ENCODE measurements around the gene OTUD5.
"Not testable (repeated sequence)": the region's sequence is repeated elsewhere in the genome, so short reads cannot be mapped to it uniquely, and the experiment has no call there.

Gene OTUD5

DNA sequence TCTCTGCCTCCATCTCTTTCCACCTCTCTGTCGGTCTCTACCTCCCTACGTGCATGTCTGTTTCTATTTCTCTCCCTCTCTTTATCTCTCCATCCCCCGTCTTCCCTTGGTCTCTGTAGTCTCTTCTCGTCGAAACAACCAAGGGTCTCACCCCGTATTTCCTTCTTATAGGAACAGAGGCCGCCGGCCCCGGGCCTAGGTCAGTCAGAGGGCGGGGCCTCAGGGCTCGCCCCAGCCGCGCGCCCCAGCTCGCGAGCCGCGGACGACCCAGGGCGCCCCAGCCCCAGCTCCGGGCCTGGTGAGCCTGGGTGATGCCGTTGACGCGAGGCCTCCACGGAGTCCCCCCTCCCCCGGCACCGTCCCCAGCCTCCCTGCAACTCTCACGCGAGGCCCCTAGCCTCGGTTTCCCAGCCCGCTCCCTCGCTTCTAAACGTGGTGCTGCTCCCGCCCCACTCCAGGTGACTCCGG lies 66.4 kb downstream of the OTUD5 start:
- H3K27me3 Mint-ChIP-seq, result no peaks in the 10 kb centered on the region
- peak overlapping the region; percentile 85 for H3K27ac Mint-ChIP-seq
- CTCF ChIA-PET, result interaction anchor here (1.0 to 1.9 kb wide), 6 partner anchors 16 to 243 kb away, joined by 3 to 8 read pairs (median 5); partner anchors contain the start of gene SLC35A2
- no peaks in the 10 kb centered on the region for H3K9me3 Mint-ChIP-seq
- H3K4me1 Mint-ChIP-seq, result peaks cover 28% of the 10 kb centered on the region
- peaks cover 9% of the 10 kb centered on the region for H3K36me3 Mint-ChIP-seq
- DNase-seq, result no peak
- peak overlapping the region; percentile 91 for H3K4me3 Mint-ChIP-seq

DNA sequence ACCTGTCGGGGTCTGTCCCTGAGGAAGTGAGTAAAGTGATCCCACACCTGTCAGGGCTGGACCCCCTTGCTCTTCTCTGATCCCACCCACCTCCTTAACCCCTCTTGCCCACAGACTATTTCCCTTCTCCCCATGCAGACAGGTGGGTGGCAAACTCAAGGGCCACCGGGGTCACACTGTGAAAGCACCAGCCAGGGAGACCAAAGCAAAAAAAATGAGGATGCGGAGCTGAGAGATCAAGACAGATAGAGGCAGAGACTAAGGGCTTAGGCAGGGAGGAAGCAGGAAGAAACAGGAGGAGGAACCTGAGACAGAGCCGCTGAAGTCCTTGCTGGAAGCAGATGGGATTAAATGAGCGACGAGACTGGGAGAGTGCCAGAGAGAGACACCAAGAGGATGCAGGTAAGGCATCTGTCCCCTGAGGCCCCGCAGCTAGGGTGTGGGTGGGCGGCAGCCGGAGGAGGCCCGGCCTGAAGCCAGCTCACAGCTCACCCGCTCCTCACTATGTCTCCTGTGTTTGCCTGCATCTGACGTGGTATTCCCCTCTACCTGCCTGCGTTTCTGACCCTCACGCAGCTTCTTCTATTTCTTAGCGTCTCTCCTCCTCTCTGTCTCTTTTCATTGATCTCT lies 67.0 kb downstream of the OTUD5 start:
- Mint-ChIP-seq H3K27ac (peak overlapping the region; percentile 85), H3K27me3 (no peaks in the 10 kb centered on the region), H3K4me1 (peaks cover 27% of the 10 kb centered on the region), H3K36me3 (peaks cover 9% of the 10 kb centered on the region), H3K9me3 (no peaks in the 10 kb centered on the region), H3K4me3 (peak overlapping the region; percentile 91)
- DNase-seq, result no peak
- CTCF ChIA-PET, result interaction anchor here (1.5 kb wide), 1 partner anchor 50 kb away, joined by 7 read pairs; no protein-coding TSS in a partner anchor

DNA sequence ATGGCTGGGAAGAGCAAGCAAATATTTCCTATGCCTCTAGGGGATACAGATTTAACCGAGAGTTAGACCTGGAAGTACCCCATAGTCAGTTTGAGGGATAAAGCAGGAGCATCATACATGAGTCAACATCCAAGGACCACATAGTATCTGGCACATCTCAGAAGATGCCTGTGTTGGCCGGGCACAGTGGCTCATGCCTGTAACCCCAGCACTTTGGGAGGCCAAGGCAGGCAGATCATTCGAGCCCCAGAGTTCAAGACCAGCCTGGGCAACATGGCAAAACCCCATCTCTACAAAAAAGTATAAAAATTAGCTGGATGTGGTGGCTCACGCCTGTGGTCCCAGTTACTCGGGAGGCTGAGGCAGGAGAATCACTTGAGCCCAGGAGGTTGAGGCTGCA lies 70.8 kb downstream of the OTUD5 start:
- not testable (repeated sequence) for H3K9me3 Mint-ChIP-seq, DNase-seq, H3K4me1 Mint-ChIP-seq, H3K4me3 Mint-ChIP-seq, H3K36me3 Mint-ChIP-seq, H3K27me3 Mint-ChIP-seq, H3K27ac Mint-ChIP-seq
- CTCF ChIA-PET, result interaction anchor here (0.6 kb wide), 1 partner anchor 17 kb away, joined by 3 read pairs; no protein-coding TSS in a partner anchor

DNA sequence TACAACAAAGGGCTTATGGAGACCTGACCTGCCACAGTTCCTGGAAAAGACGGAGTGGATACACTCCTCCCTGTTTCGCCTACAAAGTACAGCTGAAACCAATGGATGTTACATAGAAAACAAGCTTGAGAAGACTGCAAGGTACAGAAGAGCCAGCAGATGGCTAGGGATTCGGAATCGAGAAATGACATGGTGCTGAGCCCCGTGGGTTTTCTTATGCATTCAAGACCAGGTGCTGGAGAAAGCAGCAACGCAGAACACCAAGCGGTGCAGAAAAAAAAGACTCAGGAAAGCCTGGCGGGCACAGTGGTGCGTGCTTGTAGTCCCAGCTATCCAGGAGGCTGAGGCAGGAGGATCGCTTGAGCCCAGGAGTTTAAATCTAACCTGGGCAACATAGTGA lies 73.7 kb downstream of the OTUD5 start:
- Mint-ChIP-seq H3K36me3 (no peaks in the 10 kb centered on the region), H3K4me1 (no peaks in the 10 kb centered on the region), H3K9me3 (no peaks in the 10 kb centered on the region), H3K4me3 (no peak overlapping the region), H3K27me3 (peaks cover 10% of the 10 kb centered on the region), H3K27ac (no peak overlapping the region)
- CTCF ChIA-PET, result no interaction called here
- no peak for DNase-seq

DNA sequence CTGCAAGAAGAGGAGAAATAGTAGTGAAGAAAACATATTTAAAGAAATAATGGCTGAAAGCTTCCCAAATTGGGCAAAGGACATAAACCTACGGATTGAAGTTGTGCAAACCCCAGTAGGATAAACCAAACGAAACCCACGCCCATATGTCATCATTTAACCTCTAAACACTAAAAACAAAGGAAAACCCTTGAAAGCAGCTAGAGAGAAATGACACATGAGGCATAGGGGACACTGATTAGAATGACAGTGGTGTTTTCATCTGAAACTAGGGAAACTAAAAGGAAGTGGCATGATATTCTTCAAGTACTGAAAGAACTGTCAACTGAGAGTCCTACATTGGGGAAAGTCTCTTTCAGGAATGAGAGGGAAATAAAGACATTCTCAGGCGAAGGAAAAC lies 80.5 kb downstream of the OTUD5 start:
- H3K4me3 Mint-ChIP-seq, DNase-seq, H3K36me3 Mint-ChIP-seq, H3K27me3 Mint-ChIP-seq, H3K9me3 Mint-ChIP-seq, CTCF ChIA-PET, H3K4me1 Mint-ChIP-seq, H3K27ac Mint-ChIP-seq: not testable (repeated sequence)
